HL-60/S4 treated with phorbol 12-myristate 13-acetate at 8.2 ng/mL for 4 days and 3 days (cell line): Measurements from ENCODE around the gene ALPK1.
"Not testable (repeated sequence)": the region's sequence is repeated elsewhere in the genome, so short reads cannot be mapped to it uniquely, and the experiment has no call there.

Experiments used
- in situ Hi-C: fragments of 300-500 bp; cut with MboI; formaldehyde crosslinking; loops from 2 replicates; pipeline ENCODE4 v1.15.0; 2022; ENCODE audit warnings: low sequenced_read_pairs

Gene ALPK1

DNA sequence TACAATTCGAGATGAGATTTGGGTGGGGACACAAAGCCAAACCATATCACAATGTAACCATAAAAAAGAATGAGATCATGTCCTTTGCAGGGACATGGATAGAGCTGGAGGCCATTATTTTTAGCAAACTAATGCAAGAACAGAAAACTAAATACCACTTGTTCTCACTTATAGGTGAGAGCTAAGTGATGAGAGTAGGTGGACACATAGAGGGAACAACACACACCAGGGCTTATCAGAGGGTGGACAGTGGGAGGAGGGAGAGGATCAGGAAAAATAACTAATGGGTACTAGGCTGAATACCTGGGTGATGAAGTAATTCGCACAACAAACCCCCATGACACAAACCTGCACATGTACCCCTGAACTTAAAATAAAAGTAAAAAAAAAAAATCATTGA lies 145.1 kb downstream of the ALPK1 start:
- in situ Hi-C loops = not testable (repeated sequence)

DNA sequence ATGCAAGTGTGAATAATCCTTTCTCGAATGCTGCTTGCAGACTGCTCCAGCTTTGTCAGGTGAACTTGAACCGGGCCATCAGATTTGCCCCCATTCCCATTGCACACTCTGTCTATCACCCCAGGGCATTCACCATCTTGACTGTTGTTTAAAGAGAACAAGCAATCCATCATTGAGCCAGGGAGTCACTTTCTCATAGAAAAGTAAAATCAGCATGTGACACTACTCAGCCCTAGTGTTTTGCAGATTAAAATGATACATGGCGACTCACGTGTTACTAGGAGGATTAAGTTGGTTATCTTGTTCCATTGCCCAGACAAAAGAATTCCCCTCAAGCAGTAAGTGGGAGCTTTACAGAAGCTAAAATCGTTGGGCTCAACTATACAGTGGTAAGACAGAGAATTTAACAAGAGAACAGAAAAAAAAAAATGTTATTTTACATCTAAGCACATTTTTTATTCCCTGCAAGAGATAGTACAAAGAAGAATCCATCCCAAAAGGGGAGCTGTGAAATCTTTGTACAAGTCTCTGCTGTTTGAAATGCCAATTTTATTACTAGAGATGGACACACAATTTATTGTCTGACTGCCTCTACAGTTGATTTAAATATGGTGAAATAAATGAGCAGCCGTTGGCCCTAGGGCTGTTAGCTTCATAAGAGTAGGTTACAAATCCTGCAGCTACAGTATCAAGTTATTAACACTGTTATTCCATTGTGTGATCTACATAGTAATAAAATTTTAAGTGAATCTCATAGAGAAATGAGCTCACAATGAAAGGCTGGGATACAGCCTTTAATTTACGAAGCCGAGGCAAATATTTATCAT lies 151.3 kb downstream of the ALPK1 start:
- in situ Hi-C loops = no loop called here

DNA sequence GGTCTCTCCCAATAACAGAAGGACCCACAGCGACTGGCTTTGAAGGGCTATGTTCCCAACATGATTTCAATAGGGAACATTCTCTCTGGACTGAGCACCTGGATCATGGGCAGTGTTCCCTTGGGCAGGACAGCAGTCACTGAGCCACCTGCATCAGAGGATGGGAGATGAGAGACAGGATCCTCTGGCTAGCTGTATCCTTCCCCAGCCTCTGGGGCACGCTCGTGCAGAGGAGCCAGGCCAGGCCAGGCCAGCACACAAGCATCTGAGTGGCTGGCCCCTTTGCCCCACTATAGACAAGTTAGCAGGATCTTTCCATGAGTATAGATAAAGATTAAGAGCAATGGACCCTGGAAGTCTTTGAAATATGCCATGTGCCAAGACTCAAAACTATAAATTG lies 152.5 kb downstream of the ALPK1 start:
- in situ Hi-C loops = no loop called here

DNA sequence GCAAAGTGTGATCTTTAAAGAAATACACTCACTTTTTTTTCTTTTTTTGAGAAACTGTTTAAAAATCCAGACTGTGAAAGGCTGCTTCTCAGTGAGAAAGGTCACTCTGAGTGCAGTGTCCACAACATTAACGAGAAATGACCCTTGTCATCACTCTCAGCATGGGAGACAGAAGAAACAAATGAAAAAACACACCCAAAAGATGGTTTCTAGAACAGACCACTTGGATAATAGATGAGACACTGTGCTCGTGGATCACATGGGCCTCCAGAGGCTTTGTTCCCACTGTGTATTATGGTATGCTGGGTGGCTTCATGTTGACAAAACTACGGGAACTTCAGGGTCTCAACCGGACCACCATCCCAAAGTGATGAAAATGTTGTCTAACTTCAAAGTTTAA lies 153.9 kb downstream of the ALPK1 start:
- in situ Hi-C loops = no loop called here

DNA sequence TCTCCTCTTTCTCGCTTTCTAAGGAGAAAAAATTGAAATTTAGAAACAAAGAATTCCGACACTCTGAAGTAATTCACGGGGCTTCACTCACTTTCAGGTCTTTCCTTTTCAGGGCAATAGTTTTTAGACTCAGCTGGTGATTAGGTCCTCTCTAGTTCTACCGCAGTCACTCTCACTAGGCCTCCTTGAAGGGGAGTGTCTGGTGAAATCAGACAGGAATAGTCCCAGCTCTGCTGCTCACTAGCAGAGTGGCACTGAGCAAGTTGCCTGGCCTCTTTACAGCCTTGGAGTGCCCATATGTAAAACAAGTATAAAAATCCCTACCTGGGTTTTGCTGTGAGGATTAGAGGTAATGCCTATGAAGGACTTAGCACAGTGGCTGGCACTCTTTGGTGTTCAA lies 154.7 kb downstream of the ALPK1 start:
- in situ Hi-C loops = no loop called here

DNA sequence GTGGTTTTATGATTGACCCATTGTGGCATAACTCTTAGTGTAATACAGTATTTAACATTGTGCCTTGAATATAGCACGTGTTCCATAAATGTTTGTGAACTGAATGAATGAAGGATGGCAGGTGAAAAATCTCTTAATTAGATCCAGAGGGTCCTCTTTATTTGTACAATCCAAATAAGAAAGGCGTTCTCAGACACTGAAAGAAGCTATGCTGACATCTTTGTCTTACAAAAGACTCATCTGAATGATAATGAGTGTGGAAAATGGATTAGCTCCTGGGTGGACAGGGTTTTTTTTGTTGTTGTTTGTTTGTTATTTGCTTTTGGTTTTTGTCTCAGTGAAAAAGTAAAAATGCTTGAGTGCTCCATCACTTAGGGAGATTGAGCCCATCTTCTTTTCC lies 156.2 kb downstream of the ALPK1 start:
- in situ Hi-C loops = no loop called here

DNA sequence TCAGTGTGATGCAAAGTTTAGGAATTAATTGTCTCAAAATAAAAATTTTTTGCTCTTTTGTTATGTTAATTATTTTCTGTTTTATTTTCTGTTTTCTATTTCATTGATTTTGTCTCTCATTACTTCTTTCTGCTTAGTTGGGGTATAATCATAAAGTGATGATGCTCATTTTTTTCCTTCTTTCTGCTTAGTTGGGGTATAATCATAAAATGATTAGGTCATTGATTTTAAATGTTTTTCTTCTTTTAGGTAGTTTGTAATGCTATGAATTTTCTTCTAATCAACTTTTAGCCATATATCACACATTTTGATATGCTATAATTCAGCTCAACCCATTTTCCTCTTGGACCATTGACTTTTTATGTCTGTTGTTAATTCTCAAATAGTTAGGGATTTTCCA lies 175.1 kb downstream of the ALPK1 start:
- in situ Hi-C loops = no loop called here

DNA sequence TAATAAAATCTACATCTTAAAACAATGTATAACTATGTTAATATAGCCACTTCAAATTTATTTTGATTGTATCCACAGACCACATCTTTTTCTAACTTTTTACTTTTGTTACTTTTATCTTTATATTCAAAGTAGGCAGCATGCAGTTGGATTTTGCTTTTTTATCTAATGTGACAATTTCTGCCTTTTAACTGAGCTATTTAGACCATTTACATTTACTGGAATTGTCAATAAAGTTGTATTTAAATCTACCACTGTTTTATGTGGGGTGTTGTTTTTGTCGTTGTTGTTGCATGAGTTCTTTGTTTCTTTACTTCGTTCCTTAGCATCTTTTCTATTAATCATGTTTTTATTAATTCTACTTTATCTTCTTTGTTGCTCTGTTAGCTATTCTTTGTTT lies 176.8 kb downstream of the ALPK1 start:
- in situ Hi-C loops = no loop called here

DNA sequence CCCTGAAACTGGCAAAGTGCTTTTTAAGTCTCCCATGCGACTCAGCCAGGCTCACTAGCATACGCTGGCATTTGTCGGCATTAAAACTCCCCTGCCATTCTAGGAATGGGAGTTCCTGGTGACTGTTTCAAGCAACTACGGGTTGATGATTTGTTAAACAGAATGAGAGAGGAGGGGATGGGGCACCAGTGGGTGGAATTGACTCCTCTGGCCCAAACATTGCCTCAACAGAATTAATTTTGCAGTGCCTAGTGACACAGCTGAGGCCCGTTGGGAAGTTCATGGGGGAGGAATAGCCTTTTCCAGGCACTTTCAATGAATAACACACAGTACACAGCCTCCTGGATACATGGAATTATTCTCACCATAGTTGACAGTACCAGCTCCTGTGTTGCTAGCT lies 188.8 kb downstream of the ALPK1 start:
- in situ Hi-C loops = no loop called here

DNA sequence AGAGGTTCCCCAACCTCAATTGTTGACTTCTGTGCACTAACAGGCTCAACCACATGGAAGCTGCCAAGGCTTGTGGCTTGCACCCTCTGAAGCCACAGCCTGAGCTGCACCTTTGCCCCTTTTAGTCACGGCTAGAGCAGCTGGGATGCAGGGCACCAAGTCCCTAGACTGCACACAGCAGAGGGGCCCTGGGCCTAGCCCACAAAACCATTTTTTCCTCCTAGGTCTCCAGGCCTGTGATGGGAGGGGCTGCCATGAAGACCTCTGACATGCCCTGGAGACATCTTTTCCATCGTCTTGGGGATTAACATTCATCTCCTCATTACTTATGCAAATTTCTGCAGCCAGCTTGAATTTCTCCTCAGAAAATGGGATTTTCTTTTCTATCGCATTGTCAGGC lies 193.6 kb downstream of the ALPK1 start:
- in situ Hi-C loops = not testable (repeated sequence)
